Measurements from ENCODE around the gene HORMAD2.

GRCh38 chr22:30169002-30169401, 88.7 kb downstream of the HORMAD2 start:
- no peak for TF ChIP-seq EP300 (IDR thresholded peaks at IDR 0.05)
- TF ChIP-seq, protein P1, sequence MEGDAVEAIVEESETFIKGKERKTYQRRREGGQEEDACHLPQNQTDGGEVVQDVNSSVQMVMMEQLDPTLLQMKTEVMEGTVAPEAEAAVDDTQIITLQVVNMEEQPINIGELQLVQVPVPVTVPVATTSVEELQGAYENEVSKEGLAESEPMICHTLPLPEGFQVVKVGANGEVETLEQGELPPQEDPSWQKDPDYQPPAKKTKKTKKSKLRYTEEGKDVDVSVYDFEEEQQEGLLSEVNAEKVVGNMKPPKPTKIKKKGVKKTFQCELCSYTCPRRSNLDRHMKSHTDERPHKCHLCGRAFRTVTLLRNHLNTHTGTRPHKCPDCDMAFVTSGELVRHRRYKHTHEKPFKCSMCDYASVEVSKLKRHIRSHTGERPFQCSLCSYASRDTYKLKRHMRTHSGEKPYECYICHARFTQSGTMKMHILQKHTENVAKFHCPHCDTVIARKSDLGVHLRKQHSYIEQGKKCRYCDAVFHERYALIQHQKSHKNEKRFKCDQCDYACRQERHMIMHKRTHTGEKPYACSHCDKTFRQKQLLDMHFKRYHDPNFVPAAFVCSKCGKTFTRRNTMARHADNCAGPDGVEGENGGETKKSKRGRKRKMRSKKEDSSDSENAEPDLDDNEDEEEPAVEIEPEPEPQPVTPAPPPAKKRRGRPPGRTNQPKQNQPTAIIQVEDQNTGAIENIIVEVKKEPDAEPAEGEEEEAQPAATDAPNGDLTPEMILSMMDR (IDR thresholded peaks at IDR 0.05): no peak

All from tibial nerve (tissue), 4 donors.